GM18951 (cell line): ENCODE measurements around the gene CNTN3.

Source experiments
- POLR2A ChIP-seq: IDR thresholded peaks from 4 replicates; pipeline ENCODE4 v1.6.1; 2011; ENCODE audit warnings: mild to moderate bottlenecking; ENCODE audit not compliant: insufficient read length, insufficient read depth; ENCODE audit errors: extremely low read depth
- in situ Hi-C: fragments of 300-500 bp; cut with MboI; formaldehyde crosslinking; loops from one replicate; pipeline ENCODE4 v1.12.0; 2022; ENCODE audit warnings: low sequenced_read_pairs, mixed read lengths, inconsistent platforms; ENCODE audit not compliant: unreplicated experiment

The CNTN3 gene

GRCh38 chr3:74599564-74599963 lies 14.9 kb downstream of the CNTN3 start:
- in situ Hi-C loops = no loop called here
- no peak for TF ChIP-seq POLR2A

- TF ChIP-seq POLR2A = no peak
These were observed 21.3 kb downstream of the CNTN3 start for GRCh38 chr3:74593152-74593551.

GRCh38 chr3:74592359-74592758 lies 22.1 kb downstream of the CNTN3 start:
- in situ Hi-C loops = no loop called here
- TF ChIP-seq POLR2A = no peak

More at GRCh38 chr3:74593152-74593551, 21.3 kb downstream of the CNTN3 start:
- in situ Hi-C loops = no loop called here

GRCh38 chr3:74591946-74592345 lies 22.5 kb downstream of the CNTN3 start:
- TF ChIP-seq POLR2A = no peak
- in situ Hi-C loops = no loop called here

GRCh38 chr3:74591342-74591741 lies 23.1 kb downstream of the CNTN3 start:
- in situ Hi-C loops = no loop called here
- TF ChIP-seq POLR2A = no peak

GRCh38 chr3:74590620-74591262 lies 23.7 kb downstream of the CNTN3 start:
- TF ChIP-seq POLR2A = no peak
- in situ Hi-C loops = no loop called here

- TF ChIP-seq POLR2A = no peak
- in situ Hi-C loops = no loop called here
These were observed 29.7 kb downstream of the CNTN3 start for GRCh38 chr3:74584782-74585181.

- in situ Hi-C loops = no loop called here
- no peak for TF ChIP-seq POLR2A
These were observed 31.5 kb downstream of the CNTN3 start for GRCh38 chr3:74582982-74583381.

- TF ChIP-seq POLR2A = no peak
- in situ Hi-C loops = no loop called here
These were observed 38.6 kb downstream of the CNTN3 start for GRCh38 chr3:74575857-74576256.

GRCh38 chr3:74571118-74571517 lies 43.3 kb downstream of the CNTN3 start:
- in situ Hi-C loops = no loop called here
- TF ChIP-seq POLR2A = no peak
